ENCODE data around the gene VOPP1. TPM values are rescaled to one million over a fixed set of nuclear protein-coding genes. Genes with fewer than 3 reads are reported as not detected.

The VOPP1 gene
- total and polyA plus RNA-seq, 8 donors: 15.1 to 37.3 (median 19.2) TPM

DNA sequence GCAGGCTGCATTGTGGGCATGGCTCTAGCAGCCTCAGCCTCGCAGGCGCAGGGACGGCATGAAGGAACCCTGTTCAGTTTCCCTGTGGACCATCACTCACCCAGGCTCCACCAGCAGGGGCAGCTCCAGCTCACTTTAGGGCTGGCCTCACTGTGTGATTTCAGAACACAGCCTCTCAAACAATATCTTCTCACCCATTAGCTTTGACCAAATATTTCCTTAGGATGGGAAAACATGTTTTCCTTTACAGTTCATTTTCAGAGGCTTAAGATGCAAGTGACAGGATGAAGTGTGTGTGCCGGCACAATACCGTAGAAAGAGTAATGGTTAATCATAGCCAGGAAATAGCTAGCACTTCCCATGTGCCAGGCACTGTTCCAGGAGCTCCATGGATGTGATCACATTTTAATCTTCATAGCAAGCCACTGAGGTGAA, 149.0 kb downstream of the VOPP1 start:
- ATAC-seq: no peak
- WGBS, 2 donors: 76 to 81% methylated on average over 5 of the region's 5 CpGs
- intact Hi-C loops (cut with DNase I): loop anchor here in 2 of 3 donors (5.0 to 10.0 kb wide), 2 partner anchors 136 to 172 kb away; no protein-coding TSS in a partner anchor
- H3K36me3 ChIP-seq: peaks cover 0 to 8% (median 0%) of the 10 kb centered on the region in 3 donors
- H3K27ac ChIP-seq: no peak overlapping the region
- no peaks in the 10 kb centered on the region for H3K9me3 ChIP-seq
- no peak for FAIRE-seq
- TF ChIP-seq, protein P1, sequence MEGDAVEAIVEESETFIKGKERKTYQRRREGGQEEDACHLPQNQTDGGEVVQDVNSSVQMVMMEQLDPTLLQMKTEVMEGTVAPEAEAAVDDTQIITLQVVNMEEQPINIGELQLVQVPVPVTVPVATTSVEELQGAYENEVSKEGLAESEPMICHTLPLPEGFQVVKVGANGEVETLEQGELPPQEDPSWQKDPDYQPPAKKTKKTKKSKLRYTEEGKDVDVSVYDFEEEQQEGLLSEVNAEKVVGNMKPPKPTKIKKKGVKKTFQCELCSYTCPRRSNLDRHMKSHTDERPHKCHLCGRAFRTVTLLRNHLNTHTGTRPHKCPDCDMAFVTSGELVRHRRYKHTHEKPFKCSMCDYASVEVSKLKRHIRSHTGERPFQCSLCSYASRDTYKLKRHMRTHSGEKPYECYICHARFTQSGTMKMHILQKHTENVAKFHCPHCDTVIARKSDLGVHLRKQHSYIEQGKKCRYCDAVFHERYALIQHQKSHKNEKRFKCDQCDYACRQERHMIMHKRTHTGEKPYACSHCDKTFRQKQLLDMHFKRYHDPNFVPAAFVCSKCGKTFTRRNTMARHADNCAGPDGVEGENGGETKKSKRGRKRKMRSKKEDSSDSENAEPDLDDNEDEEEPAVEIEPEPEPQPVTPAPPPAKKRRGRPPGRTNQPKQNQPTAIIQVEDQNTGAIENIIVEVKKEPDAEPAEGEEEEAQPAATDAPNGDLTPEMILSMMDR (IDR thresholded peaks at IDR 0.05): no peak
- H3K4me1 ChIP-seq: no peaks in the 10 kb centered on the region
- no peak overlapping the region for H3K4me3 ChIP-seq
- DNase-seq: no peak
- H3K27me3 ChIP-seq: no peaks in the 10 kb centered on the region

Other genes starting within 250 kb of the VOPP1 start
- 1 to 10 TPM; 4.9 to 7.4 (median 6.3) TPM for gene LANCL2, start 207.2 kb downstream of the VOPP1 start, total RNA-seq
- gene LANCL2, start 207.2 kb downstream of the VOPP1 start, polyA plus RNA-seq: 1 to 10 TPM; 4.6 to 8.5 TPM